Mesenchymal stem cell (in vitro differentiated cells and primary cell): ENCODE measurements around the gene LRP1B.

Experiments
- DNase-seq: peaks from one replicate; pipeline ENCODE4 v3.0.0-alpha.2; 2013
- H2AFZ ChIP-seq: one replicate; pipeline ENCODE4 v1.6.1; 2013; ENCODE audit warnings: low read depth, mild to moderate bottlenecking, control low read depth, inconsistent platforms, low read length, moderate library complexity
- H2AK5ac ChIP-seq: 2 replicates; pipeline ENCODE4 v1.6.1; 2013; ENCODE audit warnings: low read length, moderate library complexity, mild to moderate bottlenecking, inconsistent platforms; ENCODE audit not compliant: severe bottlenecking
- H2BK120ac ChIP-seq: one replicate; pipeline ENCODE4 v1.6.1; 2013; ENCODE audit warnings: low read depth, mild to moderate bottlenecking, inconsistent platforms, low read length, moderate library complexity
- H2BK12ac ChIP-seq, 2 experiments: one replicate each; pipeline ENCODE4 v1.6.1; 2013; ENCODE audit warnings: inconsistent platforms in 2 of 2, low read length in 2 of 2, mild to moderate bottlenecking in 2 of 2, moderate library complexity in 2 of 2, control low read depth in 1 of 2
- H2BK15ac ChIP-seq: one replicate; pipeline ENCODE4 v1.6.1; 2013; ENCODE audit warnings: mild to moderate bottlenecking, low read depth, inconsistent platforms; ENCODE audit not compliant: poor library complexity, severe bottlenecking
- H2BK5ac ChIP-seq: 2 replicates; pipeline ENCODE4 v1.6.1; 2013; ENCODE audit warnings: low read depth, mild to moderate bottlenecking, low read length, control low read depth, inconsistent platforms; ENCODE audit not compliant: poor library complexity, severe bottlenecking
- H3K14ac ChIP-seq, 2 experiments: one replicate each; pipeline ENCODE4 v1.6.1; 2013; ENCODE audit warnings: inconsistent platforms in 2 of 2, low read length in 2 of 2, control low read depth in 1 of 2, mild to moderate bottlenecking in 1 of 2, moderate library complexity in 1 of 2
- H3K18ac ChIP-seq, 2 experiments: one replicate each; pipeline ENCODE4 v1.6.1; 2013; ENCODE audit warnings: inconsistent platforms in 2 of 2, low read length in 2 of 2, control low read depth in 1 of 2, low read depth in 1 of 2, mild to moderate bottlenecking in 1 of 2
- H3K23ac ChIP-seq, 2 experiments: one replicate each; pipeline ENCODE4 v1.6.1; 2013; ENCODE audit warnings: inconsistent platforms in 2 of 2, low read length in 2 of 2, mild to moderate bottlenecking in 2 of 2, moderate library complexity in 2 of 2, control low read depth in 1 of 2
- H3K27ac ChIP-seq: 2 replicates; pipeline ENCODE4 v1.5.1; 2013; ENCODE audit warnings: mild to moderate bottlenecking, moderate library complexity, low read length, control low read depth, inconsistent platforms; ENCODE audit not compliant: poor library complexity, severe bottlenecking
- H3K27me3 ChIP-seq, 2 experiments: 2 replicates each; pipeline versions ENCODE4 v1.6.1 to v1.7.0; 2013; ENCODE audit warnings: low read length in 2 of 2, mild to moderate bottlenecking in 2 of 2, moderate library complexity in 2 of 2, control low read depth in 1 of 2, inconsistent platforms in 1 of 2; ENCODE audit not compliant: control insufficient read depth in 1 of 2, insufficient read depth in 1 of 2
- H3K36me3 ChIP-seq, 2 experiments: 2 replicates each; pipeline versions ENCODE4 v1.6.1 to v1.7.0; 2013; ENCODE audit warnings: low read length in 2 of 2, control low read depth in 1 of 2, inconsistent platforms in 1 of 2, low read depth in 1 of 2, mild to moderate bottlenecking in 1 of 2; ENCODE audit not compliant: insufficient read depth in 2 of 2, control insufficient read depth in 1 of 2
- H3K4ac ChIP-seq, 2 experiments: one replicate each; pipeline ENCODE4 v1.6.1; 2013; ENCODE audit warnings: inconsistent platforms in 2 of 2, low read length in 2 of 2, mild to moderate bottlenecking in 2 of 2, moderate library complexity in 2 of 2, control low read depth in 1 of 2, low read depth in 1 of 2
- H3K4me1 ChIP-seq: 2 replicates; pipeline ENCODE4 v1.6.1; 2013; ENCODE audit warnings: low read depth, low read length, control low read depth; ENCODE audit not compliant: control insufficient read depth, insufficient read depth
- H3K4me2 ChIP-seq: 2 replicates; pipeline ENCODE4 v1.6.1; 2013; ENCODE audit warnings: low read length, mild to moderate bottlenecking, inconsistent platforms; ENCODE audit not compliant: poor library complexity, severe bottlenecking
- H3K4me3 ChIP-seq, 2 experiments: 2 replicates each; pipeline versions ENCODE4 v1.5.1 to v1.7.0; 2013; ENCODE audit warnings: low read length in 2 of 2, mild to moderate bottlenecking in 2 of 2, control low read depth in 1 of 2, low read depth in 1 of 2; ENCODE audit not compliant: insufficient read depth in 1 of 2
- H3K79me1 ChIP-seq: replicated peaks from 2 replicates; pipeline ENCODE4 v1.6.1; 2013; ENCODE audit warnings: mild to moderate bottlenecking, control low read depth, low read length, inconsistent platforms; ENCODE audit not compliant: poor library complexity, severe bottlenecking
- H3K9ac ChIP-seq: 2 replicates; pipeline ENCODE4 v1.7.0; 2013; ENCODE audit warnings: mild to moderate bottlenecking, low read length, moderate library complexity
- H3K9me3 ChIP-seq: 2 replicates; pipeline ENCODE4 v1.7.0; 2013; ENCODE audit warnings: mild to moderate bottlenecking, low read length; ENCODE audit not compliant: control insufficient read depth
- H4K8ac ChIP-seq: one replicate; pipeline ENCODE4 v1.6.1; 2013; ENCODE audit warnings: inconsistent platforms, mild to moderate bottlenecking, low read length, moderate library complexity
- H4K91ac ChIP-seq: one replicate; pipeline ENCODE4 v1.6.1; 2013; ENCODE audit warnings: mild to moderate bottlenecking, low read length, inconsistent platforms
- WGBS: methylation state at CpG from one replicate; pipeline ENCODE4 v1.1.7; 2013; ENCODE audit warnings: mixed read lengths; 5-methylcytosine and 5-hydroxymethylcytosine counted together

The LRP1B gene

GRCh38 chr2:141105763-141106162 lies 1025.1 kb downstream of the LRP1B start:
- Histone ChIP-seq H3K9ac (no peak overlapping the region), H3K36me3 (no peaks in the 10 kb centered on the region), H3K79me1 (no peaks in the 10 kb centered on the region), H2AFZ (no peak overlapping the region), H2BK15ac (no peak overlapping the region), H3K4ac (no peak overlapping the region), H3K4me3 (no peak overlapping the region), H3K4me2 (no peak overlapping the region), H3K18ac (no peak overlapping the region), H3K27me3 (no peaks in the 10 kb centered on the region), H2BK5ac (no peak overlapping the region), H3K9me3 (no peaks in the 10 kb centered on the region), H2BK120ac (no peak overlapping the region), H3K27ac (no peak overlapping the region), H4K91ac (no peak overlapping the region), H2AK5ac (no peak overlapping the region), H3K14ac (no peak overlapping the region), H2BK12ac (no peak overlapping the region), H3K4me1 (no peaks in the 10 kb centered on the region), H3K23ac (no peak overlapping the region), H4K8ac (no peak overlapping the region)
- DNase-seq, result no peak

GRCh38 chr2:141103216-141103615 lies 1027.6 kb downstream of the LRP1B start:
- H3K79me1 ChIP-seq, result no peaks in the 10 kb centered on the region
- no peak for DNase-seq
- no peaks in the 10 kb centered on the region for H3K27me3 ChIP-seq
- H3K14ac ChIP-seq, result no peak overlapping the region
- no peak overlapping the region for H2AFZ ChIP-seq
- no peak overlapping the region for H3K23ac ChIP-seq
- H4K8ac ChIP-seq, result no peak overlapping the region
- H2BK15ac ChIP-seq, result no peak overlapping the region
- H4K91ac ChIP-seq, result no peak overlapping the region
- H3K36me3 ChIP-seq, result no peaks in the 10 kb centered on the region
- H2BK5ac ChIP-seq, result no peak overlapping the region
- no peak overlapping the region for H2AK5ac ChIP-seq
- H3K4ac ChIP-seq, result no peak overlapping the region
- H3K4me1 ChIP-seq, result no peaks in the 10 kb centered on the region
- 40% methylated on average over 1 of the region's 1 CpG for WGBS
- no peak overlapping the region for H3K27ac ChIP-seq
- H3K4me2 ChIP-seq, result no peak overlapping the region
- H2BK12ac ChIP-seq, result no peak overlapping the region
- H3K18ac ChIP-seq, result no peak overlapping the region
- H3K4me3 ChIP-seq, result no peak overlapping the region
- no peak overlapping the region for H2BK120ac ChIP-seq
- no peaks in the 10 kb centered on the region for H3K9me3 ChIP-seq
- H3K9ac ChIP-seq, result no peak overlapping the region

GRCh38 chr2:141079231-141079630 lies 1051.6 kb downstream of the LRP1B start:
- no peaks in the 10 kb centered on the region for H3K79me1 ChIP-seq
- WGBS, result 100% methylated on average over 1 of the region's 1 CpG
- H4K8ac ChIP-seq, result no peak overlapping the region
- H3K14ac ChIP-seq, result no peak overlapping the region
- H2AFZ ChIP-seq, result no peak overlapping the region
- H2BK120ac ChIP-seq, result no peak overlapping the region
- H2BK12ac ChIP-seq, result no peak overlapping the region
- no peaks in the 10 kb centered on the region for H3K27me3 ChIP-seq
- H2BK15ac ChIP-seq, result no peak overlapping the region
- H3K4ac ChIP-seq, result no peak overlapping the region
- H2BK5ac ChIP-seq, result no peak overlapping the region
- H4K91ac ChIP-seq, result no peak overlapping the region
- no peaks in the 10 kb centered on the region for H3K4me1 ChIP-seq
- H3K9me3 ChIP-seq, result no peaks in the 10 kb centered on the region
- H2AK5ac ChIP-seq, result no peak overlapping the region
- H3K23ac ChIP-seq, result no peak overlapping the region
- H3K27ac ChIP-seq, result no peak overlapping the region
- H3K36me3 ChIP-seq, result no peaks in the 10 kb centered on the region
- H3K18ac ChIP-seq, result no peak overlapping the region
- H3K9ac ChIP-seq, result no peak overlapping the region
- no peak overlapping the region for H3K4me2 ChIP-seq
- H3K4me3 ChIP-seq, result no peak overlapping the region
- no peak for DNase-seq

- H2AK5ac ChIP-seq, result no peak overlapping the region
- H3K27me3 ChIP-seq, result no peaks in the 10 kb centered on the region
- H3K4ac ChIP-seq, result no peak overlapping the region
These were observed 1055.1 kb downstream of the LRP1B start for GRCh38 chr2:141075753-141076152.

More at GRCh38 chr2:141075753-141076152, 1055.1 kb downstream of the LRP1B start:
- no peak overlapping the region for H3K4me3 ChIP-seq
- no peak overlapping the region for H2AFZ ChIP-seq
- no peak overlapping the region for H3K27ac ChIP-seq
- H4K91ac ChIP-seq, result no peak overlapping the region
- no peak overlapping the region for H2BK12ac ChIP-seq
- no peak overlapping the region for H3K23ac ChIP-seq
- no peak overlapping the region for H3K9ac ChIP-seq
- H2BK5ac ChIP-seq, result no peak overlapping the region
- DNase-seq, result no peak
- H3K18ac ChIP-seq, result no peak overlapping the region
- no peaks in the 10 kb centered on the region for H3K9me3 ChIP-seq
- no peaks in the 10 kb centered on the region for H3K4me1 ChIP-seq
- no peak overlapping the region for H4K8ac ChIP-seq
- no peak overlapping the region for H3K4me2 ChIP-seq
- H2BK120ac ChIP-seq, result no peak overlapping the region
- no peak overlapping the region for H2BK15ac ChIP-seq
- no peaks in the 10 kb centered on the region for H3K36me3 ChIP-seq
- no peak overlapping the region for H3K14ac ChIP-seq
- H3K79me1 ChIP-seq, result no peaks in the 10 kb centered on the region
